ENCODE measurements around the gene ZBTB8B.

ZBTB8B gene

GRCh38 chr1:32494196-32494595 lies 29.3 kb downstream of the ZBTB8B start:
- TF ChIP-seq SIN3A (IDR thresholded peaks at IDR 0.05; ENCODE audit: borderline replicate concordance, insufficient read depth, low read length) (no peak), TAF1 (IDR thresholded peaks at IDR 0.05; ENCODE audit: borderline replicate concordance, insufficient read depth, low read length) (no peak), FOXP2 (optimal IDR thresholded peaks at IDR 0.05; ENCODE audit: borderline replicate concordance, extremely low read depth, extremely low read length, insufficient read depth) (no peak), POLR2AphosphoS5 (IDR thresholded peaks at IDR 0.05; ENCODE audit: low read depth, low read length) (no peak), REST (IDR thresholded peaks at IDR 0.05; ENCODE audit: insufficient read depth in 1 of 2, low read depth in 2 of 2, low read length in 2 of 2) (no peak)

- TF ChIP-seq FOXP2 (optimal IDR thresholded peaks at IDR 0.05; ENCODE audit: borderline replicate concordance, extremely low read depth, extremely low read length, insufficient read depth) (no peak), REST (IDR thresholded peaks at IDR 0.05; ENCODE audit: insufficient read depth in 1 of 2, low read depth in 2 of 2, low read length in 2 of 2) (no peak), POLR2AphosphoS5 (IDR thresholded peaks at IDR 0.05; ENCODE audit: low read depth, low read length) (no peak), TAF1 (IDR thresholded peaks at IDR 0.05; ENCODE audit: borderline replicate concordance, insufficient read depth, low read length) (no peak), SIN3A (IDR thresholded peaks at IDR 0.05; ENCODE audit: borderline replicate concordance, insufficient read depth, low read length) (no peak)
These were observed 30.0 kb downstream of the ZBTB8B start for GRCh38 chr1:32494711-32495337.

- TF ChIP-seq SIN3A (IDR thresholded peaks at IDR 0.05; ENCODE audit: borderline replicate concordance, insufficient read depth, low read length) (no peak), REST (IDR thresholded peaks at IDR 0.05; ENCODE audit: insufficient read depth in 1 of 2, low read depth in 2 of 2, low read length in 2 of 2) (no peak), POLR2AphosphoS5 (IDR thresholded peaks at IDR 0.05; ENCODE audit: low read depth, low read length) (peak; percentile 65), TAF1 (IDR thresholded peaks at IDR 0.05; ENCODE audit: borderline replicate concordance, insufficient read depth, low read length) (peak; percentile 58; the same call in 1 of the 2 replicates), FOXP2 (optimal IDR thresholded peaks at IDR 0.05; ENCODE audit: borderline replicate concordance, extremely low read depth, extremely low read length, insufficient read depth) (no peak)
These were observed 31.3 kb downstream of the ZBTB8B start for GRCh38 chr1:32496127-32496526.

- TF ChIP-seq REST (IDR thresholded peaks at IDR 0.05; ENCODE audit: insufficient read depth in 1 of 2, low read depth in 2 of 2, low read length in 2 of 2) (no peak), SIN3A (IDR thresholded peaks at IDR 0.05; ENCODE audit: borderline replicate concordance, insufficient read depth, low read length) (no peak), TAF1 (IDR thresholded peaks at IDR 0.05; ENCODE audit: borderline replicate concordance, insufficient read depth, low read length) (no peak), FOXP2 (optimal IDR thresholded peaks at IDR 0.05; ENCODE audit: borderline replicate concordance, extremely low read depth, extremely low read length, insufficient read depth) (no peak), POLR2AphosphoS5 (IDR thresholded peaks at IDR 0.05; ENCODE audit: low read depth, low read length) (no peak)
These were observed 33.9 kb downstream of the ZBTB8B start for GRCh38 chr1:32498751-32499150.
